Measurements from ENCODE around the gene JCAD.

JCAD gene

GRCh38 chr10:30074933-30075332 is 15.5 kb upstream of the JCAD start:
- no peak for DNase-seq (ENCODE audit: low read depth in 3 of 3)

- DNase-seq (ENCODE audit: low read depth in 3 of 3): no peak
Measured at GRCh38 chr10:30074090-30074489, 14.7 kb upstream of the JCAD start.

- no peak for DNase-seq (ENCODE audit: low read depth in 3 of 3)
Measured at GRCh38 chr10:30073767-30074060, 14.3 kb upstream of the JCAD start.

- no peak for DNase-seq (ENCODE audit: low read depth in 3 of 3)
Measured at GRCh38 chr10:30073045-30073766, 13.8 kb upstream of the JCAD start.

- DNase-seq (ENCODE audit: low read depth in 3 of 3): no peak
Measured at GRCh38 chr10:30072068-30072467, 12.7 kb upstream of the JCAD start.

- DNase-seq (ENCODE audit: low read depth in 3 of 3): no peak
Measured at GRCh38 chr10:30070001-30070685, 10.8 kb upstream of the JCAD start.

GRCh38 chr10:30068492-30069223 is 9.3 kb upstream of the JCAD start:
- no peak for DNase-seq (ENCODE audit: low read depth in 3 of 3)

- no peak for DNase-seq (ENCODE audit: low read depth in 3 of 3)
Measured at GRCh38 chr10:30063099-30063498, 3.7 kb upstream of the JCAD start.

- DNase-seq (ENCODE audit: low read depth in 3 of 3): no peak
Measured at GRCh38 chr10:30062582-30062981, 3.2 kb upstream of the JCAD start.

GRCh38 chr10:30062090-30062489 is 2.7 kb upstream of the JCAD start:
- no peak for DNase-seq (ENCODE audit: low read depth in 3 of 3)

GRCh38 chr10:30058570-30059132 is 735 bp downstream of the JCAD start:
- no peak for DNase-seq (ENCODE audit: low read depth in 3 of 3)

GRCh38 chr10:30057894-30058556 is 1.4 kb downstream of the JCAD start:
- DNase-seq (ENCODE audit: low read depth in 3 of 3): no peak

GRCh38 chr10:30057421-30057841 is 2.0 kb downstream of the JCAD start:
- no peak for DNase-seq (ENCODE audit: low read depth in 3 of 3)

- no peak for DNase-seq (ENCODE audit: low read depth in 3 of 3)
Measured at GRCh38 chr10:30056767-30057355, 2.5 kb downstream of the JCAD start.

GRCh38 chr10:30056281-30056680 is 3.1 kb downstream of the JCAD start:
- DNase-seq (ENCODE audit: low read depth in 3 of 3): no peak

- DNase-seq (ENCODE audit: low read depth in 3 of 3): no peak
Measured at GRCh38 chr10:30055226-30055662, 4.1 kb downstream of the JCAD start.

- no peak for DNase-seq (ENCODE audit: low read depth in 3 of 3)
Measured at GRCh38 chr10:30052062-30052461, 7.3 kb downstream of the JCAD start.

GRCh38 chr10:30051220-30051619 is 8.2 kb downstream of the JCAD start:
- DNase-seq (ENCODE audit: low read depth in 3 of 3): no peak

GRCh38 chr10:30050411-30050810 is 9.0 kb downstream of the JCAD start:
- DNase-seq (ENCODE audit: low read depth in 3 of 3): no peak

- DNase-seq (ENCODE audit: low read depth in 3 of 3): no peak
Measured at GRCh38 chr10:30048768-30049517, 10.4 kb downstream of the JCAD start.

Data from stimulated activated CD4-positive, alpha-beta T cell treated with anti-CD3 and anti-CD28 coated beads, TNF-alpha, amount 100 ng/mL, for 48 hours (primary cell).